Measurements from ENCODE around the gene TRAIP.

Gene TRAIP

GRCh38 chr3:49898991-49899390, 42.6 kb upstream of the TRAIP start:
- Histone ChIP-seq H3K27ac (no peak overlapping the region), H3K4me2 (no peak overlapping the region), H3K36me3 (no peaks in the 10 kb centered on the region), H3K4me3 (no peak overlapping the region), H4K20me1 (no peaks in the 10 kb centered on the region), H3K4me1 (peaks cover 31% of the 10 kb centered on the region), H3K27me3 (no peaks in the 10 kb centered on the region), H3K9ac (no peak overlapping the region), H3K9me3 (no peaks in the 10 kb centered on the region)
- no peak for TF ChIP-seq Cebpa-rat (IDR thresholded peaks at IDR 0.05)

GRCh38 chr3:49896345-49896744, 40.0 kb upstream of the TRAIP start:
- H3K4me3 ChIP-seq: no peak overlapping the region
- H3K9ac ChIP-seq: no peak overlapping the region
- no peak overlapping the region for H3K27ac ChIP-seq
- H3K4me1 ChIP-seq: peaks cover 7% of the 10 kb centered on the region; the same call in 1 of the 2 replicates
- no peaks in the 10 kb centered on the region for H3K9me3 ChIP-seq
- no peaks in the 10 kb centered on the region for H3K36me3 ChIP-seq
- no peaks in the 10 kb centered on the region for H3K27me3 ChIP-seq
- H3K4me2 ChIP-seq: no peak overlapping the region
- TF ChIP-seq Cebpa-rat (IDR thresholded peaks at IDR 0.05): no peak
- no peaks in the 10 kb centered on the region for H4K20me1 ChIP-seq

GRCh38 chr3:49895791-49896190, 39.4 kb upstream of the TRAIP start:
- H3K4me1 ChIP-seq: peaks cover 2% of the 10 kb centered on the region; the same call in 1 of the 2 replicates
- H3K27me3 ChIP-seq: no peaks in the 10 kb centered on the region

GRCh38 chr3:49889296-49889695, 32.9 kb upstream of the TRAIP start:
- Histone ChIP-seq H3K4me2 (no peak overlapping the region), H3K4me3 (no peak overlapping the region), H3K9ac (no peak overlapping the region), H3K27me3 (no peaks in the 10 kb centered on the region), H3K36me3 (no peaks in the 10 kb centered on the region), H3K27ac (no peak overlapping the region), H3K9me3 (no peaks in the 10 kb centered on the region), H3K4me1 (peaks cover 23% of the 10 kb centered on the region), H4K20me1 (no peaks in the 10 kb centered on the region)
- no peak for TF ChIP-seq Cebpa-rat (IDR thresholded peaks at IDR 0.05)

More at GRCh38 chr3:49895791-49896190, 39.4 kb upstream of the TRAIP start:
- no peak overlapping the region for H3K4me3 ChIP-seq
- no peak overlapping the region for H3K9ac ChIP-seq
- H3K4me2 ChIP-seq: no peak overlapping the region
- no peaks in the 10 kb centered on the region for H4K20me1 ChIP-seq
- H3K9me3 ChIP-seq: no peaks in the 10 kb centered on the region
- no peak for TF ChIP-seq Cebpa-rat (IDR thresholded peaks at IDR 0.05)
- no peaks in the 10 kb centered on the region for H3K36me3 ChIP-seq
- H3K27ac ChIP-seq: no peak overlapping the region

GRCh38 chr3:49886922-49887265, 30.5 kb upstream of the TRAIP start:
- Histone ChIP-seq H3K9ac (peak overlapping the region; percentile 2; the same call in 1 of the 2 replicates), H3K36me3 (no peaks in the 10 kb centered on the region), H3K4me3 (no peak overlapping the region), H3K4me2 (peak overlapping the region; percentile 59), H3K4me1 (peaks cover 34% of the 10 kb centered on the region), H4K20me1 (no peaks in the 10 kb centered on the region), H3K27ac (0 out of 2 replicates have a peak overlapping the region, but pooled peaks have one; percentile 13), H3K27me3 (no peaks in the 10 kb centered on the region), H3K9me3 (no peaks in the 10 kb centered on the region)
- no peak for TF ChIP-seq Cebpa-rat (IDR thresholded peaks at IDR 0.05)

GRCh38 chr3:49883998-49884397, 27.6 kb upstream of the TRAIP start:
- H3K4me1 ChIP-seq: peaks cover 63% of the 10 kb centered on the region

GRCh38 chr3:49882166-49882565, 25.8 kb upstream of the TRAIP start:
- H3K4me3 ChIP-seq: no peak overlapping the region
- H3K36me3 ChIP-seq: no peaks in the 10 kb centered on the region
- peak overlapping the region; percentile 87 for H3K4me2 ChIP-seq
- peaks cover 73% of the 10 kb centered on the region for H3K4me1 ChIP-seq
- H3K9me3 ChIP-seq: no peaks in the 10 kb centered on the region
- no peaks in the 10 kb centered on the region for H4K20me1 ChIP-seq
- no peaks in the 10 kb centered on the region for H3K27me3 ChIP-seq
- 0 out of 2 replicates have a peak overlapping the region, but pooled peaks have one; percentile 48 for H3K27ac ChIP-seq
- H3K9ac ChIP-seq: no peak overlapping the region
- TF ChIP-seq Cebpa-rat (IDR thresholded peaks at IDR 0.05): no peak

More at GRCh38 chr3:49883998-49884397, 27.6 kb upstream of the TRAIP start:
- Histone ChIP-seq H3K4me2 (no peak overlapping the region), H3K27ac (no peak overlapping the region), H4K20me1 (no peaks in the 10 kb centered on the region), H3K9ac (no peak overlapping the region), H3K9me3 (no peaks in the 10 kb centered on the region), H3K4me3 (no peak overlapping the region), H3K36me3 (no peaks in the 10 kb centered on the region), H3K27me3 (no peaks in the 10 kb centered on the region)
- no peak for TF ChIP-seq Cebpa-rat (IDR thresholded peaks at IDR 0.05)

GRCh38 chr3:49880581-49881315, 24.4 kb upstream of the TRAIP start:
- no peaks in the 10 kb centered on the region for H3K36me3 ChIP-seq
- no peaks in the 10 kb centered on the region for H3K27me3 ChIP-seq
- H3K27ac ChIP-seq: peak overlapping the region; percentile 48
- peak overlapping the region; percentile 87 for H3K4me2 ChIP-seq
- H3K9me3 ChIP-seq: no peaks in the 10 kb centered on the region
- no peak for TF ChIP-seq Cebpa-rat (IDR thresholded peaks at IDR 0.05)
- H4K20me1 ChIP-seq: no peaks in the 10 kb centered on the region
- peak overlapping the region; percentile 16; the same call in 1 of the 2 replicates for H3K9ac ChIP-seq
- H3K4me3 ChIP-seq: peak overlapping the region; percentile 32; the same call in 1 of the 2 replicates
- peaks cover 64% of the 10 kb centered on the region for H3K4me1 ChIP-seq

- no peaks in the 10 kb centered on the region for H3K9me3 ChIP-seq
- H3K9ac ChIP-seq: no peak overlapping the region
- peak overlapping the region; percentile 87 for H3K4me2 ChIP-seq
- TF ChIP-seq Cebpa-rat (IDR thresholded peaks at IDR 0.05): no peak
- peaks cover 56% of the 10 kb centered on the region for H3K4me1 ChIP-seq
- H3K4me3 ChIP-seq: no peak overlapping the region
- H3K27ac ChIP-seq: peak overlapping the region; percentile 13
- H4K20me1 ChIP-seq: no peaks in the 10 kb centered on the region
- no peaks in the 10 kb centered on the region for H3K36me3 ChIP-seq
- no peaks in the 10 kb centered on the region for H3K27me3 ChIP-seq
Observed at GRCh38 chr3:49879721-49880120, 23.4 kb upstream of the TRAIP start.

GRCh38 chr3:49878686-49879085, 22.3 kb upstream of the TRAIP start:
- no peaks in the 10 kb centered on the region for H4K20me1 ChIP-seq
- no peaks in the 10 kb centered on the region for H3K9me3 ChIP-seq
- H3K36me3 ChIP-seq: no peaks in the 10 kb centered on the region
- H3K4me1 ChIP-seq: peaks cover 56% of the 10 kb centered on the region
- no peak overlapping the region for H3K4me3 ChIP-seq
- no peaks in the 10 kb centered on the region for H3K27me3 ChIP-seq
- no peak for TF ChIP-seq Cebpa-rat (IDR thresholded peaks at IDR 0.05)
- peak overlapping the region; percentile 58 for H3K27ac ChIP-seq
- H3K4me2 ChIP-seq: peak overlapping the region; percentile 87
- H3K9ac ChIP-seq: no peak overlapping the region
